ENCODE results near the gene FSTL4. TPM values are rescaled to one million over a fixed set of nuclear protein-coding genes. Genes with fewer than 3 reads are reported as not detected.

Gene FSTL4
- polyA plus RNA-seq, 1 donor from 2014 or later, result 0.57 TPM

- Histone ChIP-seq H3K9me3 (ENCODE audit: low read length) (no peaks in the 10 kb centered on the region), H3K36me3 (ENCODE audit: insufficient read depth, low read length) (no peaks in the 10 kb centered on the region), H3K4me2 (ENCODE audit: low read length) (no peak overlapping the region), H3F3A (ENCODE audit: insufficient read depth, low read length, poor library complexity, severe bottlenecking) (no peaks in the 10 kb centered on the region), H3K27ac (ENCODE audit: low read length) (no peak overlapping the region), H3K9me2 (ENCODE audit: insufficient read depth, low read length) (no peaks in the 10 kb centered on the region), H4K20me1 (ENCODE audit: insufficient read depth) (no peaks in the 10 kb centered on the region), H3K9ac (ENCODE audit: low read length) (no peak overlapping the region), H3K4me3 (ENCODE audit: low read length) (no peak overlapping the region), H2AFZ (ENCODE audit: low read depth, low read length) (no peak overlapping the region), H3K79me2 (replicated peaks; ENCODE audit: insufficient read depth, low read length) (no peaks in the 10 kb centered on the region), H3K27me3 (ENCODE audit: insufficient read depth, low read depth, low read length) (no peaks in the 10 kb centered on the region)
- TF ChIP-seq EP300 (conservative IDR thresholded peaks at IDR 0.05; ENCODE audit: poor library complexity, severe bottlenecking) (no peak), POLR2AphosphoS5 (IDR thresholded peaks at IDR 0.05) (no peak)
Measured at GRCh38 chr5:133469252-133469651, 143.1 kb downstream of the FSTL4 start.

GRCh38 chr5:133468596-133468995 is 143.7 kb downstream of the FSTL4 start:
- Histone ChIP-seq H3K9me3 (ENCODE audit: low read length) (no peaks in the 10 kb centered on the region), H3K9me2 (ENCODE audit: insufficient read depth, low read length) (no peaks in the 10 kb centered on the region), H3K27ac (ENCODE audit: low read length) (no peak overlapping the region), H3K36me3 (ENCODE audit: insufficient read depth, low read length) (no peaks in the 10 kb centered on the region), H4K20me1 (ENCODE audit: insufficient read depth) (no peaks in the 10 kb centered on the region), H3K4me2 (ENCODE audit: low read length) (no peak overlapping the region), H3F3A (ENCODE audit: insufficient read depth, low read length, poor library complexity, severe bottlenecking) (no peaks in the 10 kb centered on the region), H3K79me2 (replicated peaks; ENCODE audit: insufficient read depth, low read length) (no peaks in the 10 kb centered on the region), H3K4me3 (ENCODE audit: low read length) (no peak overlapping the region), H2AFZ (ENCODE audit: low read depth, low read length) (no peak overlapping the region), H3K9ac (ENCODE audit: low read length) (no peak overlapping the region), H3K27me3 (ENCODE audit: insufficient read depth, low read depth, low read length) (no peaks in the 10 kb centered on the region)
- TF ChIP-seq EP300 (conservative IDR thresholded peaks at IDR 0.05; ENCODE audit: poor library complexity, severe bottlenecking), result no peak
- no peak for TF ChIP-seq CTCF (IDR thresholded peaks at IDR 0.05; ENCODE audit: poor library complexity, severe bottlenecking)
- no peak for TF ChIP-seq REST (IDR thresholded peaks at IDR 0.05; ENCODE audit: borderline replicate concordance)
- no peak for TF ChIP-seq RAD21 (conservative IDR thresholded peaks at IDR 0.05)
- TF ChIP-seq SMC3 (conservative IDR thresholded peaks at IDR 0.05; ENCODE audit: poor library complexity), result no peak
- no peak for TF ChIP-seq TAF1 (IDR thresholded peaks at IDR 0.05; ENCODE audit: low read depth)
- TF ChIP-seq MXI1 (conservative IDR thresholded peaks at IDR 0.05; ENCODE audit: poor library complexity, severe bottlenecking), result no peak
- no peak for TF ChIP-seq EZH2 (IDR thresholded peaks at IDR 0.05; ENCODE audit: borderline replicate concordance, insufficient read depth, low read length, poor library complexity, severe bottlenecking)
- no peak for TF ChIP-seq POLR2AphosphoS5 (IDR thresholded peaks at IDR 0.05)

Measured in neural cell (in vitro differentiated cells).